H9 (cell line): ENCODE data around the gene GRIA1. TPM values are rescaled to one million over a fixed set of nuclear protein-coding genes. Genes with fewer than 3 reads are reported as not detected.

Experiments used
- DNase-seq: peaks from one replicate; pipeline ENCODE4 v3.0.0-alpha.2; 2017
- H2AFZ ChIP-seq: one replicate; pipeline ENCODE4 v1.6.1; 2013; ENCODE audit warnings: mild to moderate bottlenecking, low read length, control low read depth, moderate library complexity
- H2AK5ac ChIP-seq: 2 replicates; pipeline ENCODE4 v1.6.1; 2013; ENCODE audit warnings: low read length, control low read depth, mixed read lengths; ENCODE audit not compliant: insufficient read length
- H2BK120ac ChIP-seq: one replicate; pipeline ENCODE4 v1.6.1; 2013; ENCODE audit warnings: low read depth, mild to moderate bottlenecking, low read length, control low read depth, inconsistent platforms; ENCODE audit not compliant: poor library complexity, severe bottlenecking
- H2BK12ac ChIP-seq: 2 replicates; pipeline ENCODE4 v1.6.1; 2013; ENCODE audit warnings: low read length, control low read depth, mixed read lengths, low read depth; ENCODE audit not compliant: insufficient read length
- H2BK15ac ChIP-seq: 2 replicates; pipeline ENCODE4 v1.6.1; 2013; ENCODE audit warnings: low read depth, low read length, control low read depth
- H2BK20ac ChIP-seq: one replicate; pipeline ENCODE4 v1.6.1; 2013; ENCODE audit warnings: low read depth, mild to moderate bottlenecking, low read length, control low read depth, inconsistent platforms; ENCODE audit not compliant: poor library complexity, severe bottlenecking
- H2BK5ac ChIP-seq: 2 replicates; pipeline ENCODE4 v1.6.1; 2013; ENCODE audit warnings: low read length, control low read depth, mixed read lengths; ENCODE audit not compliant: insufficient read length
- H3K14ac ChIP-seq: 2 replicates; pipeline ENCODE4 v1.6.1; 2013; ENCODE audit warnings: low read length, control low read depth; ENCODE audit not compliant: insufficient read depth
- H3K18ac ChIP-seq: 2 replicates; pipeline ENCODE4 v1.6.1; 2013; ENCODE audit warnings: low read depth, mild to moderate bottlenecking, mixed read lengths, low read length, control low read depth; ENCODE audit not compliant: insufficient read length
- H3K23ac ChIP-seq: 2 replicates; pipeline ENCODE4 v1.6.1; 2013; ENCODE audit warnings: low read length, control low read depth, mixed read lengths, low read depth; ENCODE audit not compliant: insufficient read length
- H3K23me2 ChIP-seq: 2 replicates; pipeline ENCODE4 v1.6.1; 2013; ENCODE audit warnings: low read depth, mild to moderate bottlenecking, mixed read lengths, low read length, control low read depth; ENCODE audit not compliant: insufficient read length, poor library complexity, severe bottlenecking
- H3K27ac ChIP-seq: 2 replicates; pipeline ENCODE4 v1.5.1; 2013; ENCODE audit warnings: low read length, control low read depth, mixed read lengths, low read depth; ENCODE audit not compliant: insufficient read length
- H3K27me3 ChIP-seq: 2 replicates; pipeline ENCODE4 v1.6.1; 2013; ENCODE audit warnings: low read length, control low read depth, inconsistent platforms; ENCODE audit not compliant: insufficient read depth
- H3K4ac ChIP-seq: 2 replicates; pipeline ENCODE4 v1.6.1; 2013; ENCODE audit warnings: low read depth, mild to moderate bottlenecking, control low read depth, inconsistent platforms, low read length, moderate library complexity
- H3K4me1 ChIP-seq: 2 replicates; pipeline ENCODE4 v1.6.1; 2013; ENCODE audit warnings: low read length, control low read depth, inconsistent platforms; ENCODE audit not compliant: insufficient read depth
- H3K4me2 ChIP-seq: 2 replicates; pipeline ENCODE4 v1.6.1; 2013; ENCODE audit warnings: low read length, control low read depth, mixed read lengths; ENCODE audit not compliant: insufficient read length, insufficient read depth
- H3K56ac ChIP-seq: 2 replicates; pipeline ENCODE4 v1.6.1; 2013; ENCODE audit warnings: low read depth, mild to moderate bottlenecking, mixed read lengths, low read length, control low read depth; ENCODE audit not compliant: insufficient read length
- H3K79me1 ChIP-seq: 2 replicates; pipeline ENCODE4 v1.6.1; 2013; ENCODE audit warnings: low read depth, mild to moderate bottlenecking, moderate library complexity, low read length, control low read depth, inconsistent platforms; ENCODE audit not compliant: insufficient read depth, poor library complexity, severe bottlenecking
- H3K79me2 ChIP-seq: 2 replicates; pipeline ENCODE4 v1.6.1; 2013; ENCODE audit warnings: low read length, control low read depth, inconsistent platforms; ENCODE audit not compliant: insufficient read depth
- H3K9ac ChIP-seq: 2 replicates; pipeline ENCODE4 v1.6.1; 2013; ENCODE audit warnings: low read length, control low read depth, mixed read lengths; ENCODE audit not compliant: insufficient read length; ENCODE audit errors: extremely low read depth
- H3K9me3 ChIP-seq: one replicate; pipeline ENCODE4 v1.6.1; 2013; ENCODE audit warnings: low read depth, low read length, inconsistent platforms; ENCODE audit not compliant: control insufficient read depth
- H3T11ph ChIP-seq: one replicate; pipeline ENCODE4 v1.6.1; 2013; ENCODE audit warnings: mild to moderate bottlenecking, low read length, control low read depth, inconsistent platforms
- H4K20me1 ChIP-seq: one replicate; pipeline ENCODE4 v1.6.1; 2013; ENCODE audit not compliant: control insufficient read depth, insufficient read length, insufficient read depth
- H4K5ac ChIP-seq: 2 replicates; pipeline ENCODE4 v1.6.1; 2013; ENCODE audit warnings: low read depth, mild to moderate bottlenecking, mixed read lengths, low read length, control low read depth; ENCODE audit not compliant: insufficient read length
- H4K8ac ChIP-seq: replicated peaks from 2 replicates; pipeline ENCODE4 v1.6.1; 2013; ENCODE audit warnings: low read length, control low read depth, mixed read lengths, low read depth; ENCODE audit not compliant: insufficient read length
- H4K91ac ChIP-seq: 2 replicates; pipeline ENCODE4 v1.6.1; 2013; ENCODE audit warnings: low read depth, mild to moderate bottlenecking, moderate library complexity, mixed read lengths, low read length, control low read depth; ENCODE audit not compliant: insufficient read length
- H3K27ac Mint-ChIP-seq, 3 experiments: 2 replicates in 2 of 3; 3 replicates in 1 of 3; pipeline ENCODE4 v1.8.0; 2020 to 2021; ENCODE audit warnings: mixed read lengths in 3 of 3, mild to moderate bottlenecking in 1 of 3, moderate library complexity in 1 of 3
- H3K27me3 Mint-ChIP-seq: 2 replicates; pipeline ENCODE4 v1.8.0; 2021; ENCODE audit warnings: low read depth, mild to moderate bottlenecking, moderate library complexity, mixed read lengths
- H3K36me3 Mint-ChIP-seq, 3 experiments: 2 replicates in 2 of 3; 3 replicates in 1 of 3; pipeline ENCODE4 v1.8.0; 2020 to 2021; ENCODE audit warnings: low read depth in 3 of 3, mixed read lengths in 3 of 3; ENCODE audit not compliant: insufficient read depth in 1 of 3
- H3K4me1 Mint-ChIP-seq, 2 experiments: 2 replicates each; pipeline ENCODE4 v1.8.0; 2020; ENCODE audit warnings: mixed read lengths in 2 of 2
- H3K4me3 Mint-ChIP-seq, 2 experiments: 2 replicates in 1 of 2; 3 replicates in 1 of 2; pipeline ENCODE4 v1.8.0; 2020 to 2021; ENCODE audit warnings: mild to moderate bottlenecking in 2 of 2, mixed read lengths in 2 of 2, moderate library complexity in 1 of 2
- H3K9me3 Mint-ChIP-seq, 2 experiments: 2 replicates in 1 of 2; 3 replicates in 1 of 2; pipeline ENCODE4 v1.8.0; 2020; ENCODE audit warnings: mild to moderate bottlenecking in 2 of 2, mixed read lengths in 2 of 2, moderate library complexity in 1 of 2
- CTCF ChIP-seq: fragments of 200-600 bp; sonication (generic); conservative IDR thresholded peaks from 3 replicates; pipeline ENCODE4 v1.8.0; 2021; ENCODE audit warnings: antibody characterized with exemption, mild to moderate bottlenecking
- WGBS: extraction: QIAGEN DNeasy Blood & Tissue Kit; methylation state at CpG from one replicate; pipeline ENCODE4 v1.1.7; 2013; ENCODE audit warnings: missing lambda C conversion rate, low lambda C conversion rate, mixed read lengths; ENCODE audit not compliant: insufficient read length; ENCODE audit errors: extremely low coverage; 5-methylcytosine and 5-hydroxymethylcytosine counted together
- total RNA-seq: library from RNA; stranded (reverse); gene quantifications from 2 replicates; pipeline ENCODE4 v1.2.1, GENCODE V29; 2021

The GRIA1 gene
- total RNA-seq, 1 experiment from 2014 or later: 0.52 TPM

- no peak for TF ChIP-seq CTCF
- Histone ChIP-seq H3K79me1 (no peaks in the 10 kb centered on the region), H4K8ac (no peak overlapping the region), H3K56ac (no peak overlapping the region), H2BK5ac (no peak overlapping the region), H2BK20ac (no peak overlapping the region), H4K5ac (no peak overlapping the region), H3K14ac (no peak overlapping the region), H3K79me2 (no peaks in the 10 kb centered on the region), H4K91ac (no peak overlapping the region), H2BK120ac (no peak overlapping the region), H3K27me3 (no peaks in the 10 kb centered on the region), H3K9ac (no peak overlapping the region), H3K18ac (no peak overlapping the region), H2AK5ac (no peak overlapping the region), H2BK12ac (no peak overlapping the region), H4K20me1 (no peaks in the 10 kb centered on the region), H3K4me1 (no peaks in the 10 kb centered on the region), H3K4ac (no peak overlapping the region), H3T11ph (no peak overlapping the region), H2BK15ac (no peak overlapping the region), H3K23me2 (no peaks in the 10 kb centered on the region), H3K23ac (no peak overlapping the region), H2AFZ (no peak overlapping the region), H3K27ac (no peak overlapping the region), H3K4me2 (no peak overlapping the region), H3K9me3 (no peaks in the 10 kb centered on the region)
- Mint-ChIP-seq H3K27me3 (no peaks in the 10 kb centered on the region), H3K4me1 (peaks cover 6 to 9% of the 10 kb centered on the region in 2 experiments), H3K36me3 (no peaks in the 10 kb centered on the region), H3K9me3 (no peaks in the 10 kb centered on the region), H3K27ac (no peak overlapping the region), H3K4me3 (no peak overlapping the region)
- WGBS: no CpG with 5 or more reads among the region's 1 CpG
- DNase-seq: no peak
Observed at GRCh38 chr5:153619771-153620170, 129.3 kb downstream of the GRIA1 start.
